ENCODE results near the gene CUL4B.

GRCh38 chrX:120568609-120569008 is 7.8 kb upstream of the CUL4B start:
- no peak for TF ChIP-seq CTCF (IDR thresholded peaks at IDR 0.05; ENCODE audit: low read depth, low read length, missing input control)
- TF ChIP-seq JUND (IDR thresholded peaks at IDR 0.05) = no peak
- no peak for TF ChIP-seq MAX (IDR thresholded peaks at IDR 0.05)
- no peak for TF ChIP-seq RAD21 (IDR thresholded peaks at IDR 0.05)
- no peak for TF ChIP-seq REST (IDR thresholded peaks at IDR 0.05)
- TF ChIP-seq ATF3 (IDR thresholded peaks at IDR 0.05) = no peak
- no peak for TF ChIP-seq FOXA1 (IDR thresholded peaks at IDR 0.05)
- no peak for TF ChIP-seq TAF1 (conservative IDR thresholded peaks at IDR 0.05)
- TF ChIP-seq EGR1 (IDR thresholded peaks at IDR 0.05; ENCODE audit: low read depth in 2 of 2) = no peak
- TF ChIP-seq YY1 (IDR thresholded peaks at IDR 0.05) = no peak
- no peak for TF ChIP-seq RXRA (IDR thresholded peaks at IDR 0.05)

Measured in liver (tissue), 3 donors.